ENCODE results near the gene RELB. TPM values are rescaled to one million over a fixed set of nuclear protein-coding genes. Genes with fewer than 3 reads are reported as not detected.
A peak's percentile ranks its signal among the peaks of the same experiment; 100 is the strongest.

The RELB gene
- total and polyA plus RNA-seq, 9 of the 15 experiments (the other 6 are each of a cell fraction or from before 2014, with no cell fraction given), result 0.15 to 1.1 (median 0.28) TPM; not detected in 2

DNA sequence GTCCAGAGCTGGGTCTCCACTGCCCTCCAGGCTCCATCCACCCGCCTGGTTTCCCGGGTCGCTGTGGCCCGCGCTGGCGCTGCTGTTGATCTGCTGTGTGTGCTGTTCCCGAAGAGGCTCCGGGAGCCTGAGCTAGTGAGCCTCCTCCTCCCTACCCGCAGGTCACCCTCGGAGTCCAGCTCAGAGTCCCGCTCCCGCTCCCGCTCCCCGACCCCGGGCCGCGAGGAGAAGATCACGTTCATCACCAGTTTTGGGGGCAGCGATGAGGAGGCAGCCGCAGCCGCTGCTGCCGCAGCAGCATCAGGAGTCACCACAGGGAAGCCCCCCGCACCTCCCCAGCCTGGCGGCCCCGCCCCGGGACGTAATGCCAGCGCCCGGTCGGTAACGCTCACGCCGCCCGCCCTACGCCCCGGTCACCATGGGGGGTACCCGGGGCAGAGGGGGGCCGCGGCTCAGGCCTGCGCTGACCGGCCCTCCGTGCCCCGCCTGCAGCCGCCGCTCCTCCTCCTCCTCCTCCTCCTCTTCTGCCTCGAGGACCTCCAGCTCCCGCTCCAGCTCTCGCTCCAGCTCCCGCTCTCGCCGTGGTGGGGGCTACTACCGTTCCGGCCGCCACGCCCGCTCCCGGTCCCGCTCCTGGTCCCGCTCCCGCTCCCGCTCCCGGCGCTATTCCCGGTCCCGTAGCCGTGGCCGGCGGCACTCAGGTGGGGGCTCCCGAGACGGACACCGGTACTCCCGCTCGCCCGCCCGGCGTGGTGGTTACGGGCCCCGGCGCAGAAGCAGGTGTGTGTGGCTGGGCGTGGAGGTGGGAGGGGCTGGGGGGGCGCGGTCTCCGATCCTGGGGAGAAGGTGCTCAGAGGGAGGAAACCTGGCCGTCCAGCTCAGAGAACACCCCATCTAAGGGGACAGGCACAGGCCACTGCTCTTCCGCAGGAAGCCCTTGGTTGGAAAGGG is 62.9 kb downstream of the RELB start (continued):
- TF ChIP-seq FIP1L1 (IDR thresholded peaks at IDR 0.05; ENCODE audit: low read depth, low read length, poor library complexity, severe bottlenecking) (peak; percentile 55), DMBX1 (CRISPR knock-in tag; IDR thresholded peaks at IDR 0.05; ENCODE audit: borderline replicate concordance) (no peak), POLR2G (IDR thresholded peaks at IDR 0.05; ENCODE audit: low read depth, low read length) (0 out of 2 replicates have a peak, but pooled peaks have one; percentile 26)

DNA sequence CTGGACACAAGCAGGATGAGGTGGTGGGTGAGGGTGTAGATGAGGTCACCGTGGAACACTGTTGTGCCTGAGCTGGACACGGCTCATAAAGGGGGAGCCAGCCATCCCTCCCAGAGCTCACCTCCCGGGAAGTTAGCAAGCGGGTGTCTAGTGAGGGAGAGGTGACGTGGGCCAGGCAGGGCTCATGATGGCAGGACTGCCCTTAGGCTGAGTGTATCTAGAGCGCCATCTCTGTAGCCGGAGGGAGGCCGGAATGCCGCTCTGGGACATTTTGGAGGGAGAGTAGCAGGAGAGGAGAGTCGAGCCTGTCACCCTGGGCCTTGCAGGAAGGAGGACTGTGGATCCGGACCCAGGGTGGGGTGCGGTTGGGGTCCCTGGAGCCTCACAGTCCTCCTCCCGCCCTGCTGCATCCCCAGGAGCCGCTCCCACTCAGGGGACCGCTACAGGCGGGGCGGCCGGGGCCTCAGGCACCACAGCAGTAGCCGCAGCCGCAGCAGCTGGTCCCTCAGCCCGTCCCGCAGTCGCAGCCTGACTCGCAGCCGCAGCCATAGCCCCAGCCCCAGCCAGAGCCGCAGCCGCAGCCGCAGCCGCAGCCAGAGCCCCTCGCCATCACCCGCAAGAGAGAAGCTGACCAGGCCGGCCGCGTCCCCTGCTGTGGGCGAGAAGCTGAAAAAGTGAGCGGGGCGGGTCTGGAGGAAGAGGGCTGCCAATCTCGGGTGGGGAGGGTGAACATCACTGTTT is 65.8 kb downstream of the RELB start:
- Histone ChIP-seq H3K4me2 (ENCODE audit: insufficient read depth, low read length) (no peak overlapping the region), H4K20me1 (replicated peaks; ENCODE audit: control insufficient read depth, insufficient read depth, low read length) (peaks cover 4% of the 10 kb centered on the region; the same call in 1 of the 2 replicates), H3K9me1 (ENCODE audit: control insufficient read depth, insufficient read depth, low read length) (no peaks in the 10 kb centered on the region), H2AFZ (ENCODE audit: low read depth, low read length) (no peak overlapping the region), H3K4me3 (no peak overlapping the region), H3K9ac (ENCODE audit: insufficient read depth in 1 of 2, low read depth in 2 of 2, low read length in 2 of 2) (no peak overlapping the region), H3K36me3 (ENCODE audit: control insufficient read depth, insufficient read depth, low read length) (peaks cover 78% of the 10 kb centered on the region; the same call in 2 of the 3 replicates), H3K4me1 (replicated peaks in 1 of 2; ENCODE audit: control insufficient read depth in 2 of 2, insufficient read depth in 2 of 2, low read length in 2 of 2) (peaks cover 0 to 26% of the 10 kb centered on the region in 2 experiments; a peak in 2 of 5 replicates), H3K9me3 (replicated peaks; ENCODE audit: control insufficient read depth, insufficient read depth, low read depth, low read length) (no peaks in the 10 kb centered on the region), H3K79me2 (ENCODE audit: control insufficient read depth, insufficient read depth, low read length) (0 out of 3 replicates have a peak, but pooled peaks cover 4% of the 10 kb centered on the region), H3K27me3 (ENCODE audit: control insufficient read depth in 2 of 2, insufficient read depth in 2 of 2, low read length in 2 of 2) (no peaks in the 10 kb centered on the region), H3K27ac (ENCODE audit: extremely low read depth, low read depth, low read length) (no peak overlapping the region)
- FAIRE-seq, result no peak
- intact Hi-C loops (cut with micrococcal nuclease) (no loop called here), in situ Hi-C loops (cut with MboI) (no loop called here)
- POLR2A ChIA-PET, result interaction anchor here (0.6 to 1.2 kb wide), 5 partner anchors 13 to 327 kb away, joined by 3 to 6 read pairs (median 3); partner anchors contain the start of genes CLASRP and NKPD1
- CTCF ChIA-PET (ENCODE audit: low intra/inter-chr PET ratio), result no interaction called here
- no peak for DNase-seq (ENCODE audit: extremely low read depth in 1 of 4, low spot score in 3 of 4)
- ATAC-seq, result no peak
- WGBS (ENCODE audit: insufficient coverage, low coverage, missing lambda C conversion rate), result 97% methylated on average over 17 of the region's 38 CpGs
- no TSS peak for BruUV-seq (replicated peaks)
- TF ChIP-seq STAG1 (CRISPR knock-in tag; IDR thresholded peaks at IDR 0.05; ENCODE audit: borderline replicate concordance) (no peak), RBM39 (optimal IDR thresholded peaks at IDR 0.05; ENCODE audit: low read depth, low read length) (no peak), KHSRP (IDR thresholded peaks at IDR 0.05) (no peak), ZSCAN32 (CRISPR knock-in tag; IDR thresholded peaks at IDR 0.05) (no peak)
- TF ChIP-seq, protein P1, sequence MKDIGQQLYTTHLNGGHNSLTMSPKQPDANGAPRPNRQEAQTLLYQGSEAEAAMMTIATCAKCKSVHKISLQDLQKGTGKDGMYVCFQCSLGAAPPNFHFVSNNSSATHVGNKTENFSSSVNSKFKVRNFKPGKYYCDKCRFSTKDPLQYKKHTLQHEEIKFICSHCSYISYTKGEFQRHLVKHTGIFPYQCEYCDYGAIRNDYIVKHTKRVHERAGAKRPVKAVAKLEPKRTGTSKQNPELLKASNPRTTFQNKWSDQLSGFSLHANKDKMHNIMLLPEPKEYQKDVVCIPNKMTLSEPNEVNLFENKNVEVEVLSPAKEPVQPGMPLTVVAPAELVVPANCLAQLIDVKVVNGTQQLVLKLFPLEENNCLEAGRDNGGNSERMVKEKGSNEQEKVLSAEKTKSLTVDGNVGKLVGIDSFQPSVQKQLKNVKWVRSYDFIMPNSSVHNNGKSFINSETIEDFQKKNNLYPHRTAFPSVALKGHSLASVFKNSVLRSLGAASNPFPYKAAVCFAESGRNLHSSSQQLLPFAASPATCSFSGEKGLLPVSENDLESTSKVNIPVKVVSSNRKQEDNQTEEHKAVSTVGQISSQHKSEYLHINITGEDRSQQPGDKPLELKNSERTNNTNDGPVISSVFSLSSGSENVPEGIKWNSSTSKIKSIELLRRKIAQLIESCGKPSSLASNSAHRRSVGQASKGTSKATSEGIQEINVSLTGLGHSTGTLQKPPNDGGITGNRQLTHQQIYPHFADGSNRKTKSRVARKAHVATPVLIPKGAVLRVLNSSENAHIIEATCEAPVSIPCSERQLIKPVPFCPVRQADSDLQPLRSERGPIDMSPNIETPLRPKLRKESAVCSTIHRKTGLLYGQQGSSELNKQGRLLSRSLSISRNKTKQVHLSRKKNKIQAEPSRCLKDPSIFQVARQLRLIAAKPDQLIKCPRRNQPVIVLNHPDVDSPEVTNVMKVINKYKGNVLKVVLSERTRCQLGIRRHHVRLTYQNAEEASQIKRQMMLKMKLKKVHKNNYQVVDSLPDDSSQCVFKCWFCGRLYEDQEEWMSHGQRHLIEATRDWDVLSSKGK (CRISPR knock-in tag; IDR thresholded peaks at IDR 0.05), result no peak
- TF ChIP-seq, protein P2, sequence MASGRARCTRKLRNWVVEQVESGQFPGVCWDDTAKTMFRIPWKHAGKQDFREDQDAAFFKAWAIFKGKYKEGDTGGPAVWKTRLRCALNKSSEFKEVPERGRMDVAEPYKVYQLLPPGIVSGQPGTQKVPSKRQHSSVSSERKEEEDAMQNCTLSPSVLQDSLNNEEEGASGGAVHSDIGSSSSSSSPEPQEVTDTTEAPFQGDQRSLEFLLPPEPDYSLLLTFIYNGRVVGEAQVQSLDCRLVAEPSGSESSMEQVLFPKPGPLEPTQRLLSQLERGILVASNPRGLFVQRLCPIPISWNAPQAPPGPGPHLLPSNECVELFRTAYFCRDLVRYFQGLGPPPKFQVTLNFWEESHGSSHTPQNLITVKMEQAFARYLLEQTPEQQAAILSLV (tag; IDR thresholded peaks at IDR 0.05), result no peak
- TF ChIP-seq, protein P3, sequence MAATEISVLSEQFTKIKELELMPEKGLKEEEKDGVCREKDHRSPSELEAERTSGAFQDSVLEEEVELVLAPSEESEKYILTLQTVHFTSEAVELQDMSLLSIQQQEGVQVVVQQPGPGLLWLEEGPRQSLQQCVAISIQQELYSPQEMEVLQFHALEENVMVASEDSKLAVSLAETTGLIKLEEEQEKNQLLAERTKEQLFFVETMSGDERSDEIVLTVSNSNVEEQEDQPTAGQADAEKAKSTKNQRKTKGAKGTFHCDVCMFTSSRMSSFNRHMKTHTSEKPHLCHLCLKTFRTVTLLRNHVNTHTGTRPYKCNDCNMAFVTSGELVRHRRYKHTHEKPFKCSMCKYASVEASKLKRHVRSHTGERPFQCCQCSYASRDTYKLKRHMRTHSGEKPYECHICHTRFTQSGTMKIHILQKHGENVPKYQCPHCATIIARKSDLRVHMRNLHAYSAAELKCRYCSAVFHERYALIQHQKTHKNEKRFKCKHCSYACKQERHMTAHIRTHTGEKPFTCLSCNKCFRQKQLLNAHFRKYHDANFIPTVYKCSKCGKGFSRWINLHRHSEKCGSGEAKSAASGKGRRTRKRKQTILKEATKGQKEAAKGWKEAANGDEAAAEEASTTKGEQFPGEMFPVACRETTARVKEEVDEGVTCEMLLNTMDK (IDR thresholded peaks at IDR 0.05; ENCODE audit: borderline replicate concordance, insufficient read depth, low read depth, low read length, poor library complexity, severe bottlenecking), result no peak

Data from K562 (cell line).